ENCODE measurements around the gene ZNF282.
"Not testable (repeated sequence)": the region's sequence is repeated elsewhere in the genome, so short reads cannot be mapped to it uniquely, and the experiment has no call there.

ZNF282 gene

DNA sequence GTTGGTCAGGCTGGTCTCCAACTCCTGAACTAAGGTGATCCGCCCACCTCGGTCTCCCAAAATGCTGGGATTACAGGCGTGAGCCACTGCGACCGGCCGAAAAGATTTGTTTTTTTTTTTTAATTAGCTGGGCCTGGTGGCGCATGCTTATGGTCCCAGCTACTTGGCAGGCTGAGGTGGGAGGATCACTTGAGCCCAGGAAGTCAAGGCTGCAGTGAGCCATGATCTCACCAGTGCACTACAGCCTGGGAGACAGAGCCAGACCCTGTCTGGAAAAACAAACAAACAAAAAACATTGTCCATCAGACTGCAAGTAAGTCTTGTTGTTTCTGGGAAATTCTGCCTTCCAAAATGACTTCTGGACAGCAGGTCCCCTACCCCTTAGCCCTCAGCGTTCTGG, 27.8 kb downstream of the ZNF282 start:
- no peak for DNase-seq (ENCODE audit: low read depth in 2 of 2, low spot score in 1 of 2)

GRCh38 chr7:149223761-149224160, 28.4 kb downstream of the ZNF282 start:
- DNase-seq (ENCODE audit: low read depth in 2 of 2, low spot score in 1 of 2), result no peak

DNA sequence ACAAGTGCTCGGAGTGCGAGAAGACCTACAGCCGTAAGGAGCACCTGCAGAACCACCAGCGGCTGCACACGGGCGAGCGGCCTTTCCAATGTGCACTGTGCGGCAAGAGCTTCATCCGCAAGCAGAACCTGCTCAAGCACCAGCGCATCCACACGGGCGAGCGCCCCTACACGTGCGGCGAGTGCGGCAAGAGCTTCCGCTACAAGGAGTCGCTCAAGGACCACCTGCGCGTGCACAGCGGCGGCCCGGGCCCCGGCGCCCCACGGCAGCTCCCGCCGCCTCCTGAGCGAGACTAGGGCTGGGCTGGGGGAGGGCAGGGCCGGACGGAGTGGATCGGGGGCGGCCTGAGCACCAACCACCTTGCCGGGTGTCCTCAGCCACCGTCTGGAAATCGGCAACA, 29.0 kb downstream of the ZNF282 start:
- no peak for DNase-seq (ENCODE audit: low read depth in 2 of 2, low spot score in 1 of 2)

GRCh38 chr7:149225106-149225505, 29.8 kb downstream of the ZNF282 start:
- no peak for DNase-seq (ENCODE audit: low read depth in 2 of 2, low spot score in 1 of 2)

DNA sequence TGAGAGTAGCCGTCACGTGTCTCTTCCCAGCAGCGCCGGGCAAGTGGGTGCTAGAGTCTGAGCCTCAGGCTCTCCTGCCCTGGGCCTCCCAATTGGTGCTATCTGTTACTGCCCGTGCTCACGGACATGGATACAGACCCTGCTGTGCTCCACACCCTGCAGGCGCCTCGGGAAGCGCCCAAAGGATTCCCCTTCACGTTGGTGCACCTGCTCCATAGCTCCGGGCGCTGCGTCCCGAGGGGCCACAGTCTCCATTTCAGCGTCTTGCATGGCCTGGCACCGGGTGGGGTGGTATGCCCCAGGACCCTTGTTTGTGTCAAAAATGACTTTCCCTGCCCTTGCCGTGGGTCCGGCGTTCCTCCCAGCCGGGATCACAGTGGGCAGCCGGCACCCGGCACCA, 30.3 kb downstream of the ZNF282 start:
- no peak for DNase-seq (ENCODE audit: low read depth in 2 of 2, low spot score in 1 of 2)

DNA sequence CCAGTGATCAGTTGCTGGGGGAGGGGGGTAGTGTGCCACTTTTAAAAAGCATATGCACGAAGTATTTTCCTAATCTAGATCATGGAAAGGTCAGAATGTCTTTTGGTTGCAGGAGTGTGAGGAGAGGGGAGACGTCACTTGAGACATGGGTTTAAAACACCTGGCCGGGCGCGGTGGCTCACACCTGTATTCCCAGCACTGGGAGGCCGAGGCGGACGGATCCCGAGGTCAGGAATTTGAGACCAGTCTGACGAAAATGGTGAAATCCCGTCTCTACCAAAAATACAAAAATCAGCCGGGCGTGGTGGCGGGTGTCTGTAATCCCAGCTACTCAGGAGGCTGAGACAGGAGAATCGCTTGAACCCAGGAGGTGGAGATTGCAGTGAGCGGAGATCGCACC, 31.0 kb downstream of the ZNF282 start:
- not testable (repeated sequence) for DNase-seq (ENCODE audit: low read depth in 2 of 2, low spot score in 1 of 2)

DNA sequence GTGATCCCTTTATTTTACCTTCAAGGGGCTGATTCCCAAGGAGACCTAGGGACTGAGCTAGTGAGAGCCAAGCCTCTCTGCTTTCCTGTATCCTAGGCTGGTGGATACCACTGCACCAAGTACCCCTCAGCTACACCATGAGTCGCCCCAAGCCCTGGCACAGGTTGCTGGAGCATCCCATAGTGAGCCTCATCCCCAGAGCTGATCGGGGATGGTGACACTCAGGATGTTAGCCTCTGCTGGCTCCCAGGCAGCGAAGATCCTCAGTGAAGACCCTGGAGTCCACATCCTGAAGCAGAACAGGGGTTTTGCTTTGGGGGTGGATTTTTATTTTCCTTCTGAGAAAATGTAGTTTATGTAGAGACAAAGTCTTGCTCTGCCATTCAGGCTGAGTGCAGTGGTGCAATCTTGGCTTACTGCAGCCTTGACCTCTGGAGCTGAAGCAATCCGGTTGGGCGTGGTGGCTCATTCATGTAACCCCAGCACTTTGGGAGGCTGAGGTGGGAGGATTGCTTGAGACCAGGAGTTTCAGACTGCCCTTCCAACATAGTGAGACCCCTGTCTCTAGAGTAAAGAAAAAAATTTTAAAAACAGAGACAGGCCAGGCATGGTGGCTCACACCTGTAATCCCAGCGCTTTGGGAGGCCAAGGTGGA, 31.6 kb downstream of the ZNF282 start:
- no peak for DNase-seq (ENCODE audit: low read depth in 2 of 2, low spot score in 1 of 2)

- DNase-seq (ENCODE audit: low read depth in 2 of 2, low spot score in 1 of 2), result no peak
These were observed 33.6 kb downstream of the ZNF282 start for GRCh38 chr7:149228831-149229471.

GRCh38 chr7:149229526-149229925, 34.2 kb downstream of the ZNF282 start:
- no peak for DNase-seq (ENCODE audit: low read depth in 2 of 2, low spot score in 1 of 2)

- DNase-seq (ENCODE audit: low read depth in 2 of 2, low spot score in 1 of 2), result no peak
These were observed 37.0 kb downstream of the ZNF282 start for GRCh38 chr7:149232362-149232761.

GRCh38 chr7:149233655-149234204, 38.4 kb downstream of the ZNF282 start:
- not testable (repeated sequence) for DNase-seq (ENCODE audit: low read depth in 2 of 2, low spot score in 1 of 2)

- DNase-seq (ENCODE audit: low read depth in 2 of 2, low spot score in 1 of 2), result no peak
These were observed 42.2 kb downstream of the ZNF282 start for GRCh38 chr7:149237502-149237901.

DNA sequence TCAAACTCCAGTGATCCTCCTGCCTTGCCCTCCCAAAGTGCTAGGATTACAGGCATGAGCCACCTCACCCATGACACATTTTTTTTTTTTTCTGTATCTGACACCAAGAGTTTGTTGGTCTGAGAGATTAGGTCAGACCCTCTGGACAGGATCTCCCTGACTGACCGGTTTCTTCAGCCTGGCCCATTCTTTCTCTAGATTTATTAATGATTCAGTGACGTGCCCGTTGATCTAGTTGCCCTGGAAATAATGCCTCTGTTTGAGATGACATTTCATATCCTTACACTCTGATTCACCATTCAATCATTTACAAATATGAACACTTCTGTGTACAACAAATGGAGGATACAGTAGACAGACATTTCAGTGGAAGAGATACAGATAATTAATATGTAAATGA, 42.7 kb downstream of the ZNF282 start:
- DNase-seq (ENCODE audit: low read depth in 2 of 2, low spot score in 1 of 2), result no peak

DNA sequence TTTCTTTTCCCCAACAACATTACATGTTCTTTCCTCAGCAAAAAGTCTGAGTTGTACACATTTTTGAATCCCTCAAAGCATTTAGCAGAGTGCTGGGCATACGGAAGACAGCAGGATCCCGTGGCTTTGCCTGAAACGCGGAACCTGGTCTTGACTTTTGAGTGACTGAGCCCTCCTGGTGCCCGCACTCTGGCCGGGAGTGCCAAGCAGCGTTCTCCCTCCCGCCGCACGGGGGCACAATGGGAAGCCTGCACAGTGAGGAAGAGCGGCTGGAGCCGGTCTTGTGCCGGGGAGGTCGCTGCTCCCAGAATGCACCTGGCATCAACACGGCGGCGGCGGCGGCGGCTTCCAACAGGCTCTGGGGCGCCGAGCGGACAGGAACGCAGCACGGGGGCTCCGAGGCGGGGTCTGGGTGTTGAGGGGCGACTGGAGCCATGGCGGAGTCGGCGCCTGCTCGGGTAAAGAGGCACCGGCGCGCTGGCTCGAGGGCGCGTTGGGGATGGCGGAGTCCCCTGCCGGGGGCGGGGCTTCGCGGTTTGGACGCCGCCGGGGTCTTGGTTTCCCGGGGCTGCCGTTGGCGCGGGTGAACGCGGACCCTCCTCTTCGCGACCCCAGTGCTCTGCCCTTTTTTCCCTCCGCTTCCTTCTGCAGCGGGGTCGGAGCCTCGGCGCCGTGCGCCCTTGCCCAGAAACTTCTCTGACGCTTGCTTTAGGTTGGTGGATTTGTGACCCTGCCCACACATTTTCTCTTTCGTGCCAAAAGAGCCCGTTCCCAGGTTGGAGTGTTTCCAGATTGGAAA, 44.2 kb downstream of the ZNF282 start, which contains the start of gene ZNF212:
Gene ZNF212 (plus strand): TSS at position 307 of the 799 bp plus-strand sequence. CDS start 128 bp downstream, at position 435.
- DNase-seq (ENCODE audit: low read depth in 2 of 2, low spot score in 1 of 2), result peak; percentile 78 to 80

- no peak for DNase-seq (ENCODE audit: low read depth in 2 of 2, low spot score in 1 of 2)
These were observed 45.3 kb downstream of the ZNF282 start for GRCh38 chr7:149240637-149241036.

- no peak for DNase-seq (ENCODE audit: low read depth in 2 of 2, low spot score in 1 of 2)
These were observed 46.4 kb downstream of the ZNF282 start for GRCh38 chr7:149241696-149242095.

- DNase-seq (ENCODE audit: low read depth in 2 of 2, low spot score in 1 of 2), result no peak
These were observed 49.9 kb downstream of the ZNF282 start for GRCh38 chr7:149245244-149245643.

DNA sequence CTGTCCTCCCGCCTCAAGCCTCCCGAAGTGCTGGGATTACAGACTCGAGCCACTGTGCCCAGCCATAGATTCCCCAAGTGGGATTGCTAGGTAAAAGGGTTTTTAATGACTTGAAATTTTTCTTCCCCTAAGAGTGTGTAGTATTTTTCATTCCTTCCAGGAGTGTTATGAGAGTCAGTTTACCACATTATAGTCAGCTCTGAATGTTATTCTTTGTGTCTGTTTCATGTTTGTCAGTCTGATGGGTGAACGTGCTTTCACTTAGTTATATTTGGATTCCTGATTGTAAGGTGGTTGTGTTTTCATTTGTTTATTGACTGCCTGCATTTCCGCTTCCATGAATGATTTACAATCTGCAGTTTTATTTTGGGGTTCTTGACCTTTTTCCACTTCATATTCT, 50.4 kb downstream of the ZNF282 start:
- no peak for DNase-seq (ENCODE audit: low read depth in 2 of 2, low spot score in 1 of 2)

DNA sequence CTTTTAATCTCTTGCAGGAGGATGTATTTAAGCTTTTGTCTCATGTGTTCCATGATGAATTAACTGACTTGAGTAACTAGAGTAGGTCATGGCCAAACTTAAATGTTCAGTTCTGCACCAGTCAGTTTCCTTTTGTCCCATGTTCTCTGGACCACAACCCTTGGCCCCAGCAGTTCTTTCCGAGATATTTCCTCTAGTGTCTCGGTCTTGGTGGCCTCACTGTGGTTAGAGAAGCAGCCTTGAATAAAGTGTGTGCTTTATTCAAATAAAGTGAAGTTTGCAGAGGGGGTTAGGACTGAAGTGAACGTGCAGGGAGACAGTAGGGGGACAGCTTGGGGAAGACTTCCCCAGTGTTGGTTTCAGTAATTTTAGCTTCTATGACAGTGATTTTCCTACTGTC, 53.4 kb downstream of the ZNF282 start:
- no peak for DNase-seq (ENCODE audit: low read depth in 2 of 2, low spot score in 1 of 2)

GRCh38 chr7:149250151-149250550, 54.8 kb downstream of the ZNF282 start:
- DNase-seq (ENCODE audit: low read depth in 2 of 2, low spot score in 1 of 2), result not testable (repeated sequence)

- DNase-seq (ENCODE audit: low read depth in 2 of 2, low spot score in 1 of 2), result not testable (repeated sequence)
These were observed 56.2 kb downstream of the ZNF282 start for GRCh38 chr7:149251518-149251917.

GRCh38 chr7:149252378-149252777, 57.0 kb downstream of the ZNF282 start:
- DNase-seq (ENCODE audit: low read depth in 2 of 2, low spot score in 1 of 2), result no peak

Data from stimulated activated CD8-positive, alpha-beta memory T cell treated with anti-CD3 and anti-CD28 coated beads, Interleukin-4, amount 100 ng/mL, for 4 hours (primary cell).